HCT116 (cell line): ENCODE measurements around the gene TBC1D4. TPM values are rescaled to one million over a fixed set of nuclear protein-coding genes. Genes with fewer than 3 reads are reported as not detected.

Source experiments
- ATAC-seq: fragments of 200-7000 bp; cut with Tn5 transposase; 2 replicates; pipeline ENCODE4 v1.9.1; 2020; ENCODE audit warnings: mild to moderate bottlenecking, moderate library complexity
- BruUV-seq: library from RNA; stranded (reverse); fragments of 400-500 nt; replicated peaks from 2 replicates; lab custom pipeline; 2021; lab: Mats Ljungman, UMichigan
- CTCF ChIA-PET: fragments of 300-600 bp; sonication (Branson Sonifier 250); formaldehyde crosslinking; loops from one replicate; lab custom pipeline; 2021; ENCODE audit warnings: antibody characterized with exemption; lab: Charles Lee
- POLR2A ChIA-PET: fragments of 300-600, 350-600 bp; sonication (Branson Sonifier 250); formaldehyde crosslinking; loops from one replicate; lab custom pipeline; 2021; ENCODE audit warnings: antibody characterized with exemption; lab: Charles Lee
- RAD21 ChIA-PET, 2 experiments: fragments of 300-600 bp; sonication (Branson Sonifier 250); formaldehyde crosslinking; loops; one replicate each; lab custom pipeline; 2023; ENCODE audit warnings: low total read pairs in 2 of 2; ENCODE audit not compliant: uncharacterized antibody in 2 of 2, unreplicated experiment in 2 of 2, low non-redundant PET in 1 of 2; lab: Charles Lee
- DNase-seq: peaks from one replicate; pipeline ENCODE4 v3.0.0-alpha.2; 2010; ENCODE audit warnings: low read depth, low spot score
- H2AFZ ChIP-seq: fragments of 200-600 bp; shearing (Covaris generic), sonication (generic); 2 replicates; pipeline ENCODE4 v1.6.1; 2017; ENCODE audit warnings: low read depth, mixed run types, mixed read lengths, antibody characterized with exemption, low read length; ENCODE audit not compliant: poor library complexity, severe bottlenecking
- H3K27ac ChIP-seq: 2 replicates; pipeline ENCODE4 v1.5.1; 2012; ENCODE audit warnings: low read depth, low read length
- H3K27me3 ChIP-seq: fragments of 200-600 bp; sonication (generic); 2 replicates; pipeline ENCODE4 v1.6.1; 2016; ENCODE audit warnings: mixed run types, low read length, mixed read lengths; ENCODE audit not compliant: insufficient read depth
- H3K36me3 ChIP-seq, 2 experiments: fragments of 200-500 bp in 1 of 2; fragments of 200-600 bp in 1 of 2; sonication (Bioruptor generic) in 1 of 2; sonication (generic) in 1 of 2; 2 replicates each; pipeline versions ENCODE4 v1.5.1 to v1.6.1; 2014 to 2016; ENCODE audit warnings: low read length in 2 of 2, inconsistent platforms in 1 of 2, mixed read lengths in 1 of 2, mixed run types in 1 of 2; ENCODE audit not compliant: insufficient read depth in 2 of 2, control insufficient read depth in 1 of 2
- H3K4me1 ChIP-seq, 2 experiments: fragments of 200-600 bp in 1 of 2; sonication (generic) in 1 of 2; 2 replicates each; pipeline versions ENCODE4 v1.5.1 to v1.6.1; 2012 to 2017; ENCODE audit warnings: low read length in 2 of 2, inconsistent platforms in 1 of 2, mild to moderate bottlenecking in 1 of 2, mixed read lengths in 1 of 2, mixed run types in 1 of 2, moderate library complexity in 1 of 2; ENCODE audit not compliant: insufficient read depth in 2 of 2, control insufficient read depth in 1 of 2
- H3K4me2 ChIP-seq: fragments of 200-600 bp; sonication (generic); 2 replicates; pipeline ENCODE4 v1.6.1; 2017; ENCODE audit warnings: mixed run types, low read length, mixed read lengths
- H3K4me3 ChIP-seq, 2 experiments: fragments of 200-600 bp in 1 of 2; sonication (generic) in 1 of 2; replicated peaks in 1 of 2; 2 replicates each; pipeline ENCODE4 v1.5.1; 2011 to 2016; ENCODE audit warnings: low read length in 2 of 2, control low read depth in 1 of 2, low read depth in 1 of 2, mild to moderate bottlenecking in 1 of 2, mixed read lengths in 1 of 2, mixed run types in 1 of 2
- H3K79me2 ChIP-seq: fragments of 200-600 bp; sonication (generic); 2 replicates; pipeline ENCODE4 v1.6.1; 2017; ENCODE audit warnings: mild to moderate bottlenecking, mixed run types, low read length, moderate library complexity, mixed read lengths; ENCODE audit not compliant: insufficient read depth
- H3K9ac ChIP-seq: fragments of 200-600 bp; sonication (generic); 2 replicates; pipeline ENCODE4 v1.6.1; 2016; ENCODE audit warnings: low read length, mixed read lengths
- H3K9me2 ChIP-seq: fragments of 200-600 bp; sonication (generic), shearing (Covaris generic); 2 replicates; pipeline ENCODE4 v1.6.1; 2017; ENCODE audit warnings: mixed run types, mild to moderate bottlenecking, moderate library complexity; ENCODE audit not compliant: insufficient read depth
- H3K9me3 ChIP-seq, 2 experiments: fragments of 200-500 bp in 1 of 2; fragments of 200-600 bp in 1 of 2; sonication (Bioruptor generic) in 1 of 2; sonication (generic) in 1 of 2; 2 replicates each; pipeline ENCODE4 v1.6.1; 2014 to 2017; ENCODE audit warnings: low read length in 2 of 2, mixed read lengths in 2 of 2, inconsistent platforms in 1 of 2, low read depth in 1 of 2, mild to moderate bottlenecking in 1 of 2, mixed run types in 1 of 2, moderate library complexity in 1 of 2; ENCODE audit not compliant: control insufficient read depth in 1 of 2, insufficient read depth in 1 of 2
- H4K20me1 ChIP-seq: fragments of 200-600 bp; sonication (generic), shearing (Covaris generic); 2 replicates; pipeline ENCODE4 v1.6.1; 2017; ENCODE audit warnings: mixed run types, mild to moderate bottlenecking, moderate library complexity; ENCODE audit not compliant: insufficient read depth
- ATF3 ChIP-seq: IDR thresholded peaks from 2 replicates; pipeline ENCODE4 v1.6.1; 2012
- CBX3 ChIP-seq: IDR thresholded peaks from 2 replicates; pipeline ENCODE4 v1.6.1; 2012; ENCODE audit warnings: low read depth
- EGR1 ChIP-seq: IDR thresholded peaks from 2 replicates; pipeline ENCODE4 v1.6.1; 2012; ENCODE audit warnings: low read depth
- ELF1 ChIP-seq: IDR thresholded peaks from 2 replicates; pipeline ENCODE4 v1.6.1; 2012; ENCODE audit warnings: low read depth, borderline replicate concordance
- FOSL1 ChIP-seq: IDR thresholded peaks from 2 replicates; pipeline ENCODE4 v1.6.1; 2012; ENCODE audit warnings: low read depth
- JUND ChIP-seq: IDR thresholded peaks from 2 replicates; pipeline ENCODE4 v1.6.1; 2012
- SIN3A ChIP-seq: IDR thresholded peaks from 2 replicates; pipeline ENCODE4 v1.6.1; 2012; ENCODE audit warnings: low read depth
- TCF7L2 ChIP-seq: IDR thresholded peaks from 2 replicates; pipeline ENCODE4 v1.7.0; 2011; ENCODE audit warnings: borderline replicate concordance, inconsistent platforms; ENCODE audit not compliant: insufficient read depth, insufficient read length; ENCODE audit errors: extremely low read depth
- YY1 ChIP-seq: IDR thresholded peaks from 2 replicates; pipeline ENCODE4 v1.6.1; 2011; ENCODE audit warnings: low read length, low read depth, moderate library complexity, mild to moderate bottlenecking; ENCODE audit not compliant: insufficient replicate concordance; ENCODE audit errors: extremely low read depth
- intact Hi-C: fragments of 100-400 bp; cut with micrococcal nuclease; formaldehyde crosslinking; loops from 2 replicates; pipeline ENCODE4 v1.10.0; 2022
- total RNA-seq: library from RNA; stranded (reverse); gene quantifications from one replicate; pipeline ENCODE4 v1.2.1, GENCODE V29; 2021; ENCODE audit not compliant: unreplicated experiment

The TBC1D4 gene
- total RNA-seq, 1 experiment from 2014 or later, result 24.6 TPM

GRCh38 chr13:75326173-75327134 is 155.5 kb downstream of the TBC1D4 start (continued):
- TF ChIP-seq EGR1, result no peak
- TF ChIP-seq YY1, result no peak
- TF ChIP-seq JUND, result no peak
- no peak for TF ChIP-seq ATF3
- no peak for TF ChIP-seq SIN3A
- TF ChIP-seq, all 23 proteins: peak for 0

- Histone ChIP-seq H2AFZ (no peak overlapping the region), H3K36me3 (peaks cover 0 to 5% of the 10 kb centered on the region in 2 experiments; a peak in 1 of 4 replicates), H3K4me2 (no peak overlapping the region), H3K9me3 (no peaks in the 10 kb centered on the region), H3K79me2 (no peaks in the 10 kb centered on the region), H3K27ac (no peak overlapping the region), H3K4me1 (no peaks in the 10 kb centered on the region), H3K9ac (no peak overlapping the region), H3K27me3 (no peaks in the 10 kb centered on the region), H3K9me2 (no peaks in the 10 kb centered on the region), H3K4me3 (no peak overlapping the region), H4K20me1 (no peaks in the 10 kb centered on the region)
- no peak for TF ChIP-seq FOSL1
- no peak for TF ChIP-seq ELF1
- TF ChIP-seq YY1, result no peak
- no peak for TF ChIP-seq CBX3
- no peak for TF ChIP-seq TCF7L2
- no TSS peak for BruUV-seq
- ChIA-PET RAD21 (no interaction called here), POLR2A (no interaction called here), CTCF (no interaction called here)
- ATAC-seq, result no peak
- DNase-seq, result no peak
- intact Hi-C loops, result no loop called here
These were observed 156.3 kb downstream of the TBC1D4 start for GRCh38 chr13:75325711-75326110.
